ENCODE measurements around the gene GRIK4. TPM values are rescaled to one million over a fixed set of nuclear protein-coding genes. Genes with fewer than 3 reads are reported as not detected.

The GRIK4 gene
- total RNA-seq, 1 experiment from 2014 or later, result 3.3 TPM

DNA sequence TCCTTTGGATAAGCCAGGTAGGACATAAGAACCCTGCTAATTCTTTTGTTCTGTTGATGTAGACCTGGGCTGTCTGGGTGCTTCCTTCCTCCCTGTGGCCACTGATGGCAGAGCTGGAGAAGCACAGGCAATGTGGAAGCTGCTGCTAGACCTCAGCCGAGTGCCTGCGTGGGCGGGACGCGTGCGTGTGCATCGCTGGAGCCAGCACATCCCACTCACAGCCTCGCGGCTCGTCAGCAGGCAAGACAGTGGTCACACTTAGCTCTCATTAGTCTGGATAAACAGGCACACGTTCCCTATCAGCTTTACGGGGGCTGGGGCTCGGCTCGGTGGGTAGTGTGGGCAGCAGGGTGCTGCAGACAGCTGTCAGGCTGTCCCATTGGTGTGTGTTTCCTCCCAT lies 155.7 kb downstream of the GRIK4 start (continued):
- TF ChIP-seq ZNF138 (CRISPR knock-in tag; conservative IDR thresholded peaks at IDR 0.05) (no peak), ZNF423 (CRISPR knock-in tag; IDR thresholded peaks at IDR 0.05) (no peak)
- TF ChIP-seq, protein P1, sequence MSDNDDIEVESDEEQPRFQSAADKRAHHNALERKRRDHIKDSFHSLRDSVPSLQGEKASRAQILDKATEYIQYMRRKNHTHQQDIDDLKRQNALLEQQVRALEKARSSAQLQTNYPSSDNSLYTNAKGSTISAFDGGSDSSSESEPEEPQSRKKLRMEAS (CRISPR knock-in tag; IDR thresholded peaks at IDR 0.05), result no peak

DNA sequence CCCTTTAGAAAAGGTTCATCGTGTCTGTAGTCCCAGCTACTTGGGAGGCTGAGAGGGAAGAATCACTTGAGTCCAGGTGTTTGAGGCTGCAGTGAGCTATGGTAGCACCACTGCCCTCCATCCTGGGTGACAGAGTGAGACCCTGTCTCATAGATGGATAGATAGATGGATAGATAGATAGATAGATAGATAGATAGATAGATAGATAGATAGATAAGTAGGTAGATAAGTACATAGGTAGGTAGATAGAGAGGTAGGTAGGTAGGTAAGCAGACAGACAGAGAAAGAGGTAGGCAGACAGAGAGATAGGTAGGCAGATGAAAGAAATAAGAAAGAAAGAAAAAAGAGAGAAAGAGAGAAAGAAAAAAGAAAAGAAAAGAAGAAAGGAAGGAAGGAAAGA lies 156.4 kb downstream of the GRIK4 start:
- Mint-ChIP-seq H3K36me3 (no peaks in the 10 kb centered on the region), H3K27me3 (ENCODE audit: low read depth) (no peaks in the 10 kb centered on the region; the same call in 1 of the 2 replicates), H3K4me1 (peaks cover 9% of the 10 kb centered on the region), H3K27ac (no peak overlapping the region), H3K4me3 (no peak overlapping the region), H3K9me3 (no peaks in the 10 kb centered on the region)
- DNase-seq (ENCODE audit: low spot score), result no peak
- no peak for TF ChIP-seq OVOL2 (CRISPR knock-in tag; IDR thresholded peaks at IDR 0.05; ENCODE audit: borderline replicate concordance)
- ATAC-seq, result no peak
- ChIA-PET POLR2A (no interaction called here), CTCF (interaction anchor here (0.6 to 4.6 kb wide), 7 partner anchors 9 to 262 kb away, joined by 3 to 44 read pairs (median 4); no protein-coding TSS in a partner anchor)

DNA sequence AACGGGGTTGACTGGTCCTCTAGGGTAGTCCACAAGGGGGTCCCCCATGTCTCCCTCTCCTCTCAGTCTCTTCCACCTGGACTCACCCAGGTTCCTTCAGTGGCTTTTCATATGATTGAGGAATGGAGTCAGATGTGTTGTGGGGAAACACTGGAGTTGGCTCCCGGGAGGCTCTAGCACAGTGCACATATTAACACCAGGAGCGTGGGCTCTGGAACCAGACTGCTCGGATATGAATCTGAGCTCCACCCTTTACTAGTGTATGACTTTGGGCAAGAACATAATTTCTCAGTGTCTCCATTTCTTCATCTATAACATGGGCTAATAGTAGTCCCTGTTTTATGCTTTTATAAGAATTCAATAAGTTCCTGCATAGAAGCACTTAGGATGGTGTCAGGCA lies 157.0 kb downstream of the GRIK4 start:
- POLR2A ChIA-PET, result no interaction called here
- Mint-ChIP-seq H3K36me3 (no peaks in the 10 kb centered on the region), H3K4me3 (no peak overlapping the region), H3K27me3 (ENCODE audit: low read depth) (no peaks in the 10 kb centered on the region; the same call in 1 of the 2 replicates), H3K4me1 (peaks cover 3% of the 10 kb centered on the region), H3K27ac (no peak overlapping the region), H3K9me3 (no peaks in the 10 kb centered on the region)
- ATAC-seq (no peak), DNase-seq (ENCODE audit: low spot score) (no peak)
- TF ChIP-seq RELA (CRISPR knock-in tag; IDR thresholded peaks at IDR 0.05; ENCODE audit: borderline replicate concordance) (no peak), NR1H2 (CRISPR knock-in tag; IDR thresholded peaks at IDR 0.05) (no peak), OVOL2 (CRISPR knock-in tag; IDR thresholded peaks at IDR 0.05; ENCODE audit: borderline replicate concordance) (no peak), MXD4 (CRISPR knock-in tag; IDR thresholded peaks at IDR 0.05; ENCODE audit: borderline replicate concordance) (no peak), ZNF121 (CRISPR knock-in tag; IDR thresholded peaks at IDR 0.05) (no peak), ZBTB21 (CRISPR knock-in tag; IDR thresholded peaks at IDR 0.05; ENCODE audit: borderline replicate concordance) (no peak)
- TF ChIP-seq, protein P2, sequence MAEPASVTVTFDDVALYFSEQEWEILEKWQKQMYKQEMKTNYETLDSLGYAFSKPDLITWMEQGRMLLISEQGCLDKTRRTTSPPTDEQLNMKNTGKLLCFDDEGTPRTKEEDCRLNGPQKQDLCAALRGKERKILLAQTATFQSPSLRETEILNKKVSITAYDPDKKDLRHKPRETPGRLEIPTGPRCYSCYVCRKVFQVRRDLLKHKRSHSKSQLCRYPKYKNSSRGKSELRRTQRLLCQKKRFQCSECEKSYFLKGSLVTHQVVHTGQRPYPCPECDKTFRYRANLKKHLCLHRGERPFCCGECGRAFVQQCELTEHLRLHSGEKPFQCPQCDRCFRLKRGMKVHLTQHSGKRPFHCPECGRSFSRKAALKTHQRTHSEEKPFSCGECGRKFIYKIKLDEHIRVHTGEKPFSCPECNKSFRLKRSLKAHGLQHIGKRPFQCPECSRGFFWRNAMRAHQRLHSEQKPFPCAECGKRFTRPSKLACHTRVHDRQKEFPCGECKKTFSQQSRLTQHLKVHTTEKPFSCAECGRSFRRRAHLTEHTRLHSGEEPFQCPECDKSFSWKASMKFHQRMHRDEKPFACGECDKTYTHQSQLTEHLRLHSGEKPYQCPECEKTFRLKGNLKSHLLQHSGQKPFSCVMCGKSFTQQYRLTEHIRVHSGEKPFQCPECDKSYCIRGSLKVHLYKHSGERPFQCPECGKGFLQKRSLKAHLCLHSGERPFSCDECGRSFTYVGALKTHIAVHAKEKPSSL (CRISPR knock-in tag; conservative IDR thresholded peaks at IDR 0.05), result no peak
- TF ChIP-seq, protein P3, sequence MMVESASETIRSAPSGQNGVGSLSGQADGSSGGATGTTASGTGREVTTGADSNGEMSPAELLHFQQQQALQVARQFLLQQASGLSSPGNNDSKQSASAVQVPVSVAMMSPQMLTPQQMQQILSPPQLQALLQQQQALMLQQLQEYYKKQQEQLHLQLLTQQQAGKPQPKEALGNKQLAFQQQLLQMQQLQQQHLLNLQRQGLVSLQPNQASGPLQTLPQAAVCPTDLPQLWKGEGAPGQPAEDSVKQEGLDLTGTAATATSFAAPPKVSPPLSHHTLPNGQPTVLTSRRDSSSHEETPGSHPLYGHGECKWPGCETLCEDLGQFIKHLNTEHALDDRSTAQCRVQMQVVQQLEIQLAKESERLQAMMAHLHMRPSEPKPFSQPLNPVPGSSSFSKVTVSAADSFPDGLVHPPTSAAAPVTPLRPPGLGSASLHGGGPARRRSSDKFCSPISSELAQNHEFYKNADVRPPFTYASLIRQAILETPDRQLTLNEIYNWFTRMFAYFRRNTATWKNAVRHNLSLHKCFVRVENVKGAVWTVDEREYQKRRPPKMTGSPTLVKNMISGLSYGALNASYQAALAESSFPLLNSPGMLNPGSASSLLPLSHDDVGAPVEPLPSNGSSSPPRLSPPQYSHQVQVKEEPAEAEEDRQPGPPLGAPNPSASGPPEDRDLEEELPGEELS (CRISPR knock-in tag; IDR thresholded peaks at IDR 0.05), result no peak
- TF ChIP-seq, protein P4, sequence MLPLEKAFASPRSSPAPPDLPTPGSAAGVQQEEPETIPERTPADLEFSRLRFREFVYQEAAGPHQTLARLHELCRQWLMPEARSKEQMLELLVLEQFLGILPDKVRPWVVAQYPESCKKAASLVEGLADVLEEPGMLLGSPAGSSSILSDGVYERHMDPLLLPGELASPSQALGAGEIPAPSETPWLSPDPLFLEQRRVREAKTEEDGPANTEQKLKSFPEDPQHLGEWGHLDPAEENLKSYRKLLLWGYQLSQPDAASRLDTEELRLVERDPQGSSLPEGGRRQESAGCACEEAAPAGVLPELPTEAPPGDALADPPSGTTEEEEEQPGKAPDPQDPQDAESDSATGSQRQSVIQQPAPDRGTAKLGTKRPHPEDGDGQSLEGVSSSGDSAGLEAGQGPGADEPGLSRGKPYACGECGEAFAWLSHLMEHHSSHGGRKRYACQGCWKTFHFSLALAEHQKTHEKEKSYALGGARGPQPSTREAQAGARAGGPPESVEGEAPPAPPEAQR (CRISPR knock-in tag; IDR thresholded peaks at IDR 0.05), result no peak
- TF ChIP-seq, protein P1 (CRISPR knock-in tag; IDR thresholded peaks at IDR 0.05), result no peak
- CTCF ChIA-PET, result interaction anchor here (0.6 to 4.6 kb wide), 2 partner anchors 9 to 17 kb away, joined by 4 to 44 read pairs; no protein-coding TSS in a partner anchor

DNA sequence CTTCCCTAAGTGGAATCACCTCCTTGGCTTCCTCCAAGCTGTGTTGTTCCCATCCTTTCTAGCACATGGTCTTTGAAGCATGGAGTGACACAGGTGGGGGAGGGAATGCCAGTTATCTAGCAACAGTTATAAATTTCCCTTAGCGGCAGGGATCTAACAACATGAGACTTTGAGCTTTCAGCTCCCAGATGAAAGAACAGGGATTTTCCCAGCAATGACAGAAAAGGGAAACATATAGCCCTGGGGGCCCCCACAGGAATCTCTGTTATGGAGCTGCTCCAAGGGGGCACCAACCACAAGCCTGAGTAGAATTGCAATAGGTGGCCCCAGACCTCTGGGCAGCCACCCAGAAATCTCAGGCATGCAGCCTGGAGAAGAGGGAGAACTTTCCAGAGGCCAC lies 163.0 kb downstream of the GRIK4 start:
- no peaks in the 10 kb centered on the region for H3K9me3 Mint-ChIP-seq
- no peaks in the 10 kb centered on the region for H3K36me3 Mint-ChIP-seq
- ChIA-PET CTCF (interaction anchor here (1.8 to 4.1 kb wide), 2 partner anchors 10 to 22 kb away, joined by 8 to 17 read pairs; no protein-coding TSS in a partner anchor), POLR2A (no interaction called here)
- H3K4me1 Mint-ChIP-seq, result no peaks in the 10 kb centered on the region
- ATAC-seq, result no peak
- no peaks in the 10 kb centered on the region; the same call in 1 of the 2 replicates for H3K27me3 Mint-ChIP-seq (ENCODE audit: low read depth)
- H3K27ac Mint-ChIP-seq, result no peak overlapping the region
- no peak overlapping the region for H3K4me3 Mint-ChIP-seq
- no peak for DNase-seq (ENCODE audit: low spot score)
- TF ChIP-seq, protein P5, sequence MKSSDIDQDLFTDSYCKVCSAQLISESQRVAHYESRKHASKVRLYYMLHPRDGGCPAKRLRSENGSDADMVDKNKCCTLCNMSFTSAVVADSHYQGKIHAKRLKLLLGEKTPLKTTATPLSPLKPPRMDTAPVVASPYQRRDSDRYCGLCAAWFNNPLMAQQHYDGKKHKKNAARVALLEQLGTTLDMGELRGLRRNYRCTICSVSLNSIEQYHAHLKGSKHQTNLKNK (CRISPR knock-in tag; IDR thresholded peaks at IDR 0.05), result no peak
- TF ChIP-seq PRRX2 (CRISPR knock-in tag; IDR thresholded peaks at IDR 0.05), result no peak
- TF ChIP-seq ESRRA (CRISPR knock-in tag; IDR thresholded peaks at IDR 0.05; ENCODE audit: borderline replicate concordance), result no peak
- TF ChIP-seq, protein P6, sequence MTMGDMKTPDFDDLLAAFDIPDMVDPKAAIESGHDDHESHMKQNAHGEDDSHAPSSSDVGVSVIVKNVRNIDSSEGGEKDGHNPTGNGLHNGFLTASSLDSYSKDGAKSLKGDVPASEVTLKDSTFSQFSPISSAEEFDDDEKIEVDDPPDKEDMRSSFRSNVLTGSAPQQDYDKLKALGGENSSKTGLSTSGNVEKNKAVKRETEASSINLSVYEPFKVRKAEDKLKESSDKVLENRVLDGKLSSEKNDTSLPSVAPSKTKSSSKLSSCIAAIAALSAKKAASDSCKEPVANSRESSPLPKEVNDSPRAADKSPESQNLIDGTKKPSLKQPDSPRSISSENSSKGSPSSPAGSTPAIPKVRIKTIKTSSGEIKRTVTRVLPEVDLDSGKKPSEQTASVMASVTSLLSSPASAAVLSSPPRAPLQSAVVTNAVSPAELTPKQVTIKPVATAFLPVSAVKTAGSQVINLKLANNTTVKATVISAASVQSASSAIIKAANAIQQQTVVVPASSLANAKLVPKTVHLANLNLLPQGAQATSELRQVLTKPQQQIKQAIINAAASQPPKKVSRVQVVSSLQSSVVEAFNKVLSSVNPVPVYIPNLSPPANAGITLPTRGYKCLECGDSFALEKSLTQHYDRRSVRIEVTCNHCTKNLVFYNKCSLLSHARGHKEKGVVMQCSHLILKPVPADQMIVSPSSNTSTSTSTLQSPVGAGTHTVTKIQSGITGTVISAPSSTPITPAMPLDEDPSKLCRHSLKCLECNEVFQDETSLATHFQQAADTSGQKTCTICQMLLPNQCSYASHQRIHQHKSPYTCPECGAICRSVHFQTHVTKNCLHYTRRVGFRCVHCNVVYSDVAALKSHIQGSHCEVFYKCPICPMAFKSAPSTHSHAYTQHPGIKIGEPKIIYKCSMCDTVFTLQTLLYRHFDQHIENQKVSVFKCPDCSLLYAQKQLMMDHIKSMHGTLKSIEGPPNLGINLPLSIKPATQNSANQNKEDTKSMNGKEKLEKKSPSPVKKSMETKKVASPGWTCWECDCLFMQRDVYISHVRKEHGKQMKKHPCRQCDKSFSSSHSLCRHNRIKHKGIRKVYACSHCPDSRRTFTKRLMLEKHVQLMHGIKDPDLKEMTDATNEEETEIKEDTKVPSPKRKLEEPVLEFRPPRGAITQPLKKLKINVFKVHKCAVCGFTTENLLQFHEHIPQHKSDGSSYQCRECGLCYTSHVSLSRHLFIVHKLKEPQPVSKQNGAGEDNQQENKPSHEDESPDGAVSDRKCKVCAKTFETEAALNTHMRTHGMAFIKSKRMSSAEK (CRISPR knock-in tag; IDR thresholded peaks at IDR 0.05; ENCODE audit: borderline replicate concordance), result no peak

All from WTC11 (cell line).